Right ventricle myocardium inferior (tissue), 1 donor: ENCODE measurements around the gene VEPH1. TPM values are rescaled to one million over a fixed set of nuclear protein-coding genes. Genes with fewer than 3 reads are reported as not detected.

ENCODE experiments used
- ATAC-seq: fragments of 200-7000 bp; cut with Tn5 transposase; one replicate; pipeline ENCODE4 v1.9.1; 2020; ENCODE audit warnings: mild to moderate bottlenecking, moderate library complexity
- DNase-seq: peaks from one replicate; pipeline ENCODE4 v3.0.0; 2021; ENCODE audit errors: missing footprints
- intact Hi-C: fragments of 100-400 bp; cut with DNase I; formaldehyde crosslinking; loops from one replicate; pipeline ENCODE4 v1.11.0; 2022
- total RNA-seq: library from RNA; stranded (reverse); fragmentation: NEBNext Ultra II Directional; extraction: Animal tissue kit (Norgen Biotek cat#: 25700); gene quantifications from one replicate; pipeline ENCODE4 v1.2.1, GENCODE V29; 2021
- donor health status: DM: no; HTN: yes; CAD: no; lungs with severe emphysema.

The VEPH1 gene
- total RNA-seq, 1 donor from 2014 or later = 0.41 TPM

GRCh38 chr3:157263027-157263426, 240.2 kb downstream of the VEPH1 start:
- ATAC-seq = no peak
- DNase-seq = no peak
- intact Hi-C loops = no loop called here

- no peak for DNase-seq
- ATAC-seq = no peak
- intact Hi-C loops = no loop called here
Observed at GRCh38 chr3:157261000-157261399, 242.2 kb downstream of the VEPH1 start.

- intact Hi-C loops = no loop called here
- DNase-seq (no peak), ATAC-seq (no peak)
Observed at GRCh38 chr3:157259825-157260224, 243.4 kb downstream of the VEPH1 start.

GRCh38 chr3:157257101-157257500, 246.1 kb downstream of the VEPH1 start:
- ATAC-seq = no peak
- intact Hi-C loops = no loop called here
- no peak for DNase-seq

GRCh38 chr3:157255797-157256196, 247.4 kb downstream of the VEPH1 start:
- intact Hi-C loops = no loop called here
- ATAC-seq = no peak
- no peak for DNase-seq

- no peak for ATAC-seq
- intact Hi-C loops = no loop called here
- DNase-seq = no peak
Observed at GRCh38 chr3:157251685-157252084, 251.5 kb downstream of the VEPH1 start.

GRCh38 chr3:157249606-157250005, 253.6 kb downstream of the VEPH1 start:
- intact Hi-C loops = loop anchor here (10.0 kb wide), 1 partner anchor 75 kb away; no protein-coding TSS in a partner anchor
- ATAC-seq (no peak), DNase-seq (no peak)

GRCh38 chr3:157248590-157249422, 254.4 kb downstream of the VEPH1 start:
- ATAC-seq = peak; percentile 82
- DNase-seq = no peak
- intact Hi-C loops = loop anchor here (10.0 kb wide), 1 partner anchor 74 kb away; no protein-coding TSS in a partner anchor

GRCh38 chr3:157247391-157247790, 255.8 kb downstream of the VEPH1 start:
- no peak for ATAC-seq
- intact Hi-C loops = loop anchor here (10.0 kb wide), 1 partner anchor 73 kb away; no protein-coding TSS in a partner anchor

GRCh38 chr3:157242836-157243235, 260.4 kb downstream of the VEPH1 start:
- intact Hi-C loops = loop anchor here (10.0 kb wide), 1 partner anchor 68 kb away; no protein-coding TSS in a partner anchor
- ATAC-seq (no peak), DNase-seq (no peak)

More at GRCh38 chr3:157247391-157247790, 255.8 kb downstream of the VEPH1 start:
- DNase-seq = no peak

GRCh38 chr3:157241599-157241998, 261.6 kb downstream of the VEPH1 start:
- ATAC-seq (no peak), DNase-seq (no peak)
- intact Hi-C loops = loop anchor here (10.0 kb wide), 1 partner anchor 67 kb away; no protein-coding TSS in a partner anchor

GRCh38 chr3:157240408-157240807, 262.8 kb downstream of the VEPH1 start:
- no peak for DNase-seq
- ATAC-seq = no peak
- intact Hi-C loops = loop anchor here (10.0 kb wide), 1 partner anchor 66 kb away; no protein-coding TSS in a partner anchor

- DNase-seq = no peak
- ATAC-seq = peak; percentile 91
- intact Hi-C loops = loop anchor here (5.0 kb wide), 1 partner anchor 37 kb away; no protein-coding TSS in a partner anchor
Observed at GRCh38 chr3:157239082-157239704, 264.0 kb downstream of the VEPH1 start.

GRCh38 chr3:157238457-157238856, 264.8 kb downstream of the VEPH1 start:
- intact Hi-C loops = loop anchor here (5.0 kb wide), 1 partner anchor 36 kb away; no protein-coding TSS in a partner anchor
- no peak for DNase-seq
- no peak for ATAC-seq

- intact Hi-C loops = loop anchor here (5.0 kb wide), 1 partner anchor 36 kb away; no protein-coding TSS in a partner anchor
- DNase-seq = no peak
Observed at GRCh38 chr3:157237886-157238285, 265.3 kb downstream of the VEPH1 start.

GRCh38 chr3:157235291-157235690, 267.9 kb downstream of the VEPH1 start:
- no peak for DNase-seq
- no peak for ATAC-seq
- intact Hi-C loops = loop anchor here (5.0 kb wide), 1 partner anchor 33 kb away; no protein-coding TSS in a partner anchor

More at GRCh38 chr3:157237886-157238285, 265.3 kb downstream of the VEPH1 start:
- ATAC-seq = no peak

- DNase-seq = no peak
- intact Hi-C loops = no loop called here
Observed at GRCh38 chr3:157233923-157234322, 269.3 kb downstream of the VEPH1 start.

GRCh38 chr3:157232141-157232540, 271.1 kb downstream of the VEPH1 start:
- no peak for ATAC-seq
- intact Hi-C loops = no loop called here
- DNase-seq = no peak

More at GRCh38 chr3:157233923-157234322, 269.3 kb downstream of the VEPH1 start:
- ATAC-seq = no peak

GRCh38 chr3:157231071-157231470, 272.1 kb downstream of the VEPH1 start:
- intact Hi-C loops = no loop called here
- ATAC-seq = no peak

More at GRCh38 chr3:157231071-157231470, 272.1 kb downstream of the VEPH1 start:
- no peak for DNase-seq
